ENCODE results near the gene BCORL1.

The BCORL1 gene

DNA sequence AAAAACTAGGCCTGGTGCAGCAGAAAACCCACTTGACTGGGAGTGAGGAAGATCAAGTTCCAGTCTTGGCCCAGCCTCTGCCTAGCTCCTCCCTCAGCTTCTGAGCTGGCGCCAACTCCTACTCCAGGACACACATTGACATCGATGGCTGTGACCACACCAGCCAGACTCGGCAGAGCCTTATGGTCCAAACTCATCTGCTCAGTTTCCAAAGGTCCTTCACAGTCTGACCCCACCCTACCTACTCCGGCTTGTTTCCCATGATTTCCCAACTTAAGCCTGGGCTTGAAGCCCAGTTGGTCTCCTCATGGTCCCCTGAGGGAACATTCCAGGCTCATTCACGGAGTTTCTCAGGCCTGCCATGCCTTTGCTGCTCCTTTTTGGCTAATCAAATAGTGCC, 117.7 kb downstream of the BCORL1 start:
- no peaks in the 10 kb centered on the region for H3K27me3 ChIP-seq (ENCODE audit: insufficient read depth, low read depth)
- no peaks in the 10 kb centered on the region for H3K4me1 ChIP-seq (ENCODE audit: low read depth, poor library complexity, severe bottlenecking)
- TF ChIP-seq, protein P1, sequence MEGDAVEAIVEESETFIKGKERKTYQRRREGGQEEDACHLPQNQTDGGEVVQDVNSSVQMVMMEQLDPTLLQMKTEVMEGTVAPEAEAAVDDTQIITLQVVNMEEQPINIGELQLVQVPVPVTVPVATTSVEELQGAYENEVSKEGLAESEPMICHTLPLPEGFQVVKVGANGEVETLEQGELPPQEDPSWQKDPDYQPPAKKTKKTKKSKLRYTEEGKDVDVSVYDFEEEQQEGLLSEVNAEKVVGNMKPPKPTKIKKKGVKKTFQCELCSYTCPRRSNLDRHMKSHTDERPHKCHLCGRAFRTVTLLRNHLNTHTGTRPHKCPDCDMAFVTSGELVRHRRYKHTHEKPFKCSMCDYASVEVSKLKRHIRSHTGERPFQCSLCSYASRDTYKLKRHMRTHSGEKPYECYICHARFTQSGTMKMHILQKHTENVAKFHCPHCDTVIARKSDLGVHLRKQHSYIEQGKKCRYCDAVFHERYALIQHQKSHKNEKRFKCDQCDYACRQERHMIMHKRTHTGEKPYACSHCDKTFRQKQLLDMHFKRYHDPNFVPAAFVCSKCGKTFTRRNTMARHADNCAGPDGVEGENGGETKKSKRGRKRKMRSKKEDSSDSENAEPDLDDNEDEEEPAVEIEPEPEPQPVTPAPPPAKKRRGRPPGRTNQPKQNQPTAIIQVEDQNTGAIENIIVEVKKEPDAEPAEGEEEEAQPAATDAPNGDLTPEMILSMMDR (conservative IDR thresholded peaks at IDR 0.05; ENCODE audit: low read depth, low read length), result no peak
- H3K4me2 ChIP-seq, result no peak overlapping the region
- H3K9ac ChIP-seq, result no peak overlapping the region
- H3K36me3 ChIP-seq (ENCODE audit: insufficient read depth), result no peaks in the 10 kb centered on the region
- H2AFZ ChIP-seq (ENCODE audit: low read depth), result no peak overlapping the region
- no peak overlapping the region for H3K27ac ChIP-seq
- H3K79me2 ChIP-seq (ENCODE audit: insufficient read depth, low read depth), result no peaks in the 10 kb centered on the region
- no peak overlapping the region for H3K4me3 ChIP-seq (IDR thresholded peaks at IDR 0.05; ENCODE audit: insufficient read depth, low read depth, low read length)
- no peaks in the 10 kb centered on the region for H4K20me1 ChIP-seq (ENCODE audit: insufficient read depth)

DNA sequence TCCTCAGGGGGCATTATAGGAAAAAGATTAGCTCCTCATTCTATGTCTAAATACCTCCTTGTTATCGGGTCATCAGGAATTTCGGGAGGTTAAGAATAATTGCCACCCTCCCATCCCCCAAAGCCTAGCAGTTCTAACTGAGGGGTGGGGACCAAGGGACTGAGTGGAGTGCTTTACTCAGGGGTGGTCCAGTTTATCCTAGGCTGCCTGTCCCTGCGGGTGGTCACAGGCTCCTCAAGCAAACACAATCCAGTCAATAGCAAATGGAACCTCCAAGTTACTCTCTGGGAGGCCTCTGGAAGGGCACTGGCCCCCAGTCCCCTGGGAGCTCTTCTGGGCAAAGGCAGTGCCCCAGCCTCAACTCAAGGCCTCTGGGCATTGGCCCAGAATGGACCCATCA, 121.2 kb downstream of the BCORL1 start:
- no peaks in the 10 kb centered on the region for H3K4me1 ChIP-seq (ENCODE audit: low read depth, poor library complexity, severe bottlenecking)
- no peaks in the 10 kb centered on the region for H4K20me1 ChIP-seq (ENCODE audit: insufficient read depth)
- H3K79me2 ChIP-seq (ENCODE audit: insufficient read depth, low read depth), result no peaks in the 10 kb centered on the region

GRCh38 chrX:130105244-130105643, 122.8 kb downstream of the BCORL1 start:
- H3K36me3 ChIP-seq (ENCODE audit: insufficient read depth), result no peaks in the 10 kb centered on the region
- no peak overlapping the region for H3K4me3 ChIP-seq (IDR thresholded peaks at IDR 0.05; ENCODE audit: insufficient read depth, low read depth, low read length)
- no peak overlapping the region for H3K9ac ChIP-seq
- peaks cover 6% of the 10 kb centered on the region for H3K4me1 ChIP-seq (ENCODE audit: low read depth, poor library complexity, severe bottlenecking)
- H3K27me3 ChIP-seq (ENCODE audit: insufficient read depth, low read depth), result no peaks in the 10 kb centered on the region
- H4K20me1 ChIP-seq (ENCODE audit: insufficient read depth), result no peaks in the 10 kb centered on the region
- H3K27ac ChIP-seq, result no peak overlapping the region
- H3K4me2 ChIP-seq, result no peak overlapping the region
- no peaks in the 10 kb centered on the region for H3K79me2 ChIP-seq (ENCODE audit: insufficient read depth, low read depth)
- no peak overlapping the region for H2AFZ ChIP-seq (ENCODE audit: low read depth)
- TF ChIP-seq, protein P1 (conservative IDR thresholded peaks at IDR 0.05; ENCODE audit: low read depth, low read length), result no peak

More for the DNA sequence above, 121.2 kb downstream of the BCORL1 start:
- no peaks in the 10 kb centered on the region for H3K27me3 ChIP-seq (ENCODE audit: insufficient read depth, low read depth)
- no peaks in the 10 kb centered on the region for H3K36me3 ChIP-seq (ENCODE audit: insufficient read depth)
- H3K4me3 ChIP-seq (IDR thresholded peaks at IDR 0.05; ENCODE audit: insufficient read depth, low read depth, low read length), result no peak overlapping the region
- no peak overlapping the region for H3K9ac ChIP-seq
- no peak overlapping the region for H3K4me2 ChIP-seq
- H3K27ac ChIP-seq, result no peak overlapping the region
- no peak overlapping the region for H2AFZ ChIP-seq (ENCODE audit: low read depth)
- TF ChIP-seq, protein P1 (conservative IDR thresholded peaks at IDR 0.05; ENCODE audit: low read depth, low read length), result no peak

- TF ChIP-seq, protein P1 (conservative IDR thresholded peaks at IDR 0.05; ENCODE audit: low read depth, low read length), result no peak
- Histone ChIP-seq H3K79me2 (ENCODE audit: insufficient read depth, low read depth) (no peaks in the 10 kb centered on the region), H3K27ac (no peak overlapping the region), H4K20me1 (ENCODE audit: insufficient read depth) (no peaks in the 10 kb centered on the region), H3K4me2 (no peak overlapping the region), H3K36me3 (ENCODE audit: insufficient read depth) (no peaks in the 10 kb centered on the region), H3K27me3 (ENCODE audit: insufficient read depth, low read depth) (no peaks in the 10 kb centered on the region), H2AFZ (ENCODE audit: low read depth) (no peak overlapping the region), H3K4me1 (ENCODE audit: low read depth, poor library complexity, severe bottlenecking) (peaks cover 6% of the 10 kb centered on the region), H3K4me3 (IDR thresholded peaks at IDR 0.05; ENCODE audit: insufficient read depth, low read depth, low read length) (no peak overlapping the region), H3K9ac (no peak overlapping the region)
Observed at GRCh38 chrX:130106071-130106470, 123.6 kb downstream of the BCORL1 start.
